ENCODE measurements around the gene CFAP58.
"Not testable (repeated sequence)": the region's sequence is repeated elsewhere in the genome, so short reads cannot be mapped to it uniquely, and the experiment has no call there.

CFAP58 gene

DNA sequence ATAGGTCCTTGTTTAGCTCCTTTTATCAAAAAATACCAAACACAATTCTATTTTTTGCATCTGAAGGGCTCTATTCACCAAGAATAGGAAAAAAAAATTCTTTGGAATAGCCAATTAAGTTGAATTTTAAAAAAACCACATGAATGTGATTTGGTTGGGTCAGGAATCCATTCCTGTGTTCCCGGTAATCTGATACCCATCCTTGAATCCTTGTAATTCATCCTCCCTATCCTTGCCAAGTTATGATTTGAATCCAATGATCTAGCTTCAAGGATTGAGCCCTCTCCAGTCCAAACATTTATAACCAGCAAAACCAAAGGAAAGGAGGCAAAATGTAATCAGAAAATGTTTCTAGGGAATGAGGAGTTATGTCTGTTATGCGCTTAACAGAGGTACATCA is 86.6 kb downstream of the CFAP58 start:
- Mint-ChIP-seq H3K27me3 (ENCODE audit: low read depth) (peaks cover 4% of the 10 kb centered on the region), H3K4me1 (ENCODE audit: low read depth) (no peaks in the 10 kb centered on the region), H3K4me3 (no peak overlapping the region), H3K36me3 (ENCODE audit: low read depth) (no peaks in the 10 kb centered on the region), H3K9me3 (no peaks in the 10 kb centered on the region), H3K27ac (no peak overlapping the region)

DNA sequence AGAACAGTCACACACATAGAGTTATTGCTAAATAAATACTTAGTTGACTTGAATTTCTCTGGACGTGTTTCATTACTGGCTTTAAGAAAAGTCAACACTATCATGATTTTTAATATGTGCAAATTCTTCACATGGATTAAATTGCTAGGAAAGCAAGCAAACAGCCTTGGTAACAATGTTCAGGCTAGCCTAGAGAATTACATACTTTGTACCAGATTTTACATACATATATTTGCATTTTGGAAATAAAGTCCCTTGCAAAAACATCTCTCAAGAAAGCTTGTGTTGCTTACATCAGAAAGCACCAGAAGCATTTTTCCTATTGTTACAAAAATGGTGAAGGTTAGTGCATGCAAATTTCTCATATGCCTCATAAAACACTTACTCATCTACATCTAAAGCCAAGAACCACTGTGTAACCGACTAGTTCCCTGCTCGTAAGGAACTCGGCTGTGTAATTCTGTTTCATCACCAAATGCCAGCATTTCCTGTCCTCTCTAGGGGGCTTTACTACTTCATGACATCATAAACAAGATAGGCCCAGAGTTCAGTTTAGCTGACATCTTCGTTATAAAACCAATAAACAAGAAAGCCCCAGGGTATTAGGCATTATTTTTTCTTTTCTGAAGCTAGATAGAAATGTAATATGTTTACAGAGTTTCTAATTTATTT is 87.8 kb downstream of the CFAP58 start:
- Mint-ChIP-seq H3K4me3 (no peak overlapping the region), H3K27me3 (ENCODE audit: low read depth) (peaks cover 4% of the 10 kb centered on the region), H3K9me3 (no peaks in the 10 kb centered on the region), H3K4me1 (ENCODE audit: low read depth) (no peaks in the 10 kb centered on the region), H3K27ac (no peak overlapping the region), H3K36me3 (ENCODE audit: low read depth) (no peaks in the 10 kb centered on the region)

DNA sequence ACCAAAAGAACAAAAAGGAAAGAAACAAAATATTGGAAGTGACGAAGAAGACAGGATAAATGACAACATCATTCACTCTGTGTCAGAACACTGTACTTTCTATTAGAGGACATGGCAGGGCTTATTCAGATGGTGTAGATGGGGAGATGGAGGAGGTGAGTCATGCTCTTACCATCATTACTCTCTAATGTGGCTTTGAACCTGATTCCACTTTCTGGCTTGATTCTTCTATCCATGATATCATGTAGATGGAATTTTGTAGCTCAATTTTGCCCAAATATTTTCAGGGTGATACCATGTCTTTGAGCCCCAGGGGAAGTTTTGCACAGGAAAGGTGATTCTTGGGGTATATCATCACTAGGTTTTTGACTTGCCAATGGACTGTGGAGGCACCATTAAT is 91.7 kb downstream of the CFAP58 start:
- Mint-ChIP-seq H3K4me1 (ENCODE audit: low read depth) (no peaks in the 10 kb centered on the region), H3K36me3 (ENCODE audit: low read depth) (no peaks in the 10 kb centered on the region)

DNA sequence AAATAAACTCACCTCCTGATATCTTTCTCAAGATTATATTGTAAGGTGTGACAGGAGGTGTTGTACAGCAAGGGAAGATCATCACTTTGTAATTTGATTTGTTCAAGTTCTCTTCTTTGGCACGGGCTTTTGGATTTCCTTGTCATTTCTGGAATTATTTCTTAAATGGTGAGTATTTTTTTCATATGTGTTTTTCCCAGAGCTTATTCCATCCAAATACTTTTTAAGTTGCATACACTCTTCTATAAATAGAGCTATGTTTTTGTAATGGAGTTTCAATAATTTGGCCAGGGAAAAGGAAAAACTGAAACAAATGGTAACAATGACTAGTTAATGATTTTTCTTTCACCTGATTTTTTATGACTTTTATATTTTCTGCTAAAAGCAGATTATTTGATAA is 92.5 kb downstream of the CFAP58 start:
- H3K4me3 Mint-ChIP-seq, result no peak overlapping the region

More for the DNA sequence above, 91.7 kb downstream of the CFAP58 start:
- H3K4me3 Mint-ChIP-seq, result no peak overlapping the region
- no peaks in the 10 kb centered on the region for H3K9me3 Mint-ChIP-seq
- peaks cover 20% of the 10 kb centered on the region for H3K27me3 Mint-ChIP-seq (ENCODE audit: low read depth)
- H3K27ac Mint-ChIP-seq, result no peak overlapping the region

DNA sequence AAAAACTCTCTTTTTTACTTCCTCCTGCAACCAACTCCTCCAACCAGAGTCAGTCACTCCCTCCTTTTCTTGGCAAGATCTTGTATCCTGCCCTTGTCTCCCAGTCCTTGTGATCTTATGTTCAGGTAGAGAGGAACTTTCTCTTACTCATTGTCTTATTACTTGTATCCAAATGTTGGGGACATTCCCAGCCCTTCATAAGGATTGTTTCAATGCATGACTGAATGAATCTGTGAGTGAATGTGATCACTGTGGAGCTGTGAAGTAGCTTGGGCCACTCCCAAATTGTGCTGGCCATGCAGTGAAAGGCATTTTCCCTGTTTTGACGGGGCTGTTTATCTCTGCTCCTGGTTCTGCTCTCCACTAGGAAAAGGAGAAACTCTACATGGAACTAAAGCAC is 93.7 kb downstream of the CFAP58 start:
- Mint-ChIP-seq H3K27ac (no peak overlapping the region), H3K36me3 (ENCODE audit: low read depth) (no peaks in the 10 kb centered on the region), H3K4me1 (ENCODE audit: low read depth) (no peaks in the 10 kb centered on the region), H3K9me3 (no peaks in the 10 kb centered on the region), H3K4me3 (no peak overlapping the region), H3K27me3 (ENCODE audit: low read depth) (peaks cover 20% of the 10 kb centered on the region)

More for the DNA sequence above, 92.5 kb downstream of the CFAP58 start:
- H3K4me1 Mint-ChIP-seq (ENCODE audit: low read depth), result no peaks in the 10 kb centered on the region
- no peak overlapping the region for H3K27ac Mint-ChIP-seq
- H3K9me3 Mint-ChIP-seq, result no peaks in the 10 kb centered on the region
- peaks cover 20% of the 10 kb centered on the region for H3K27me3 Mint-ChIP-seq (ENCODE audit: low read depth)
- no peaks in the 10 kb centered on the region for H3K36me3 Mint-ChIP-seq (ENCODE audit: low read depth)

DNA sequence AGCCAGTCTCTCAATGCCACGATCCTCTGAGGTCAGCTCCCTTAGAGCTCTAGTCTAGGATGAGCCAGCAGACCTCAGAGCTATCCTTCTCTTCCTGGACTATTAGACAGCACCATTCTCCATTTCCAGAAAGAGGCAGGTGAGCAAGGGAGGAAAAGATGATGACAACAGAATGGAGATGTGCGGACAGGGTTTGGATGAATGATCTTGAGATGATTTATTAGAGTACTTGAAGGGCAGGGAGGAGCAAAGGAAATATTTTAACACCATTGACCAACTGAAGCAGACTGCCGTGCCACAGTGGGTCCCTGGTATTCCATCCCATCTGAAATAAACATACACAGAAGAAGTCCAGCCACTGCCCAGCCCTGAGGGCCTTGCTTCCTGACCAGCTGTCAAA is 94.3 kb downstream of the CFAP58 start:
- no peaks in the 10 kb centered on the region for H3K9me3 Mint-ChIP-seq
- no peaks in the 10 kb centered on the region for H3K4me1 Mint-ChIP-seq (ENCODE audit: low read depth)
- no peak overlapping the region for H3K27ac Mint-ChIP-seq
- no peaks in the 10 kb centered on the region for H3K36me3 Mint-ChIP-seq (ENCODE audit: low read depth)
- H3K4me3 Mint-ChIP-seq, result no peak overlapping the region
- peaks cover 20% of the 10 kb centered on the region for H3K27me3 Mint-ChIP-seq (ENCODE audit: low read depth)

DNA sequence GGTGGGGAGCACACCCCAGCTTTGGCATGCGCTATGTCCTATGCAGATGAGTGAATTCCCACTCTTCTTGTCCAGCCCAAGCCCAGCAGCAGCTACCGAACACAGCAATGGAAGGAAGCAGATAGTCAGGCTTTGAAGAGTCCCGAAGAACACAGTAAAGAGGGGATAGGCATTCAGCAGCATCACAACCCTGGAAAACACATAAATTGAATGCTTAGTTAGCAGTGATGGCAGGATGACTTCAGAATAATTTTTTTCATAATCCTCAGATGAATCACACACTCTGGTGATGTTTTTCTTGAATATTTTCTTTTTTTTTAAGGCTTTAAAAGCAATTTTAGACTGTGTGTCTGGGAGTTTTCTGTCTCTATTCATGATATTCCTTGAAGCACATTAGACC is 95.8 kb downstream of the CFAP58 start:
- H3K36me3 Mint-ChIP-seq (ENCODE audit: low read depth), result no peaks in the 10 kb centered on the region
- H3K27me3 Mint-ChIP-seq (ENCODE audit: low read depth), result peaks cover 23% of the 10 kb centered on the region
- no peak overlapping the region for H3K27ac Mint-ChIP-seq
- no peak overlapping the region for H3K4me3 Mint-ChIP-seq
- H3K4me1 Mint-ChIP-seq (ENCODE audit: low read depth), result no peaks in the 10 kb centered on the region
- H3K9me3 Mint-ChIP-seq, result no peaks in the 10 kb centered on the region

DNA sequence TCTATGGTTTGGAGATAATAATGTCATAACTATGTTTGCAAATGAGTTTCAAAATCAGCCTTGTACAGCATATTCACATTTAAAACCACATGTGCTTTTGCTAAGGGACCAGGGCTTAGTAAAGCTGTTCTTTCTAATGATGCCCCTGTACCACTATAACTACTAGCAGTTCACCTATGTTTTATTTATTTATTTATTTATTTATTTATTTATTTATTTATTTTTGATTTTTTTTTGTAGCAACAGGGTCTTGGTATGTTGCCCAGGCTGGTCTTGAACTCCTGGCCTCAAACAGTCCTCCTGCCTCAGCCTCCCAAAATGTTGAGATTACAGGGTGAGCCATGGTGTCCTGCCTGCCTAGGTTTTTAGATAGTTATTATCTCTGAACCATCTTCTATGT is 96.9 kb downstream of the CFAP58 start:
- H3K27ac Mint-ChIP-seq, result no peak overlapping the region
- no peak overlapping the region for H3K4me3 Mint-ChIP-seq
- no peaks in the 10 kb centered on the region for H3K36me3 Mint-ChIP-seq (ENCODE audit: low read depth)
- peaks cover 23% of the 10 kb centered on the region for H3K27me3 Mint-ChIP-seq (ENCODE audit: low read depth)
- no peaks in the 10 kb centered on the region for H3K4me1 Mint-ChIP-seq (ENCODE audit: low read depth)
- no peaks in the 10 kb centered on the region for H3K9me3 Mint-ChIP-seq

DNA sequence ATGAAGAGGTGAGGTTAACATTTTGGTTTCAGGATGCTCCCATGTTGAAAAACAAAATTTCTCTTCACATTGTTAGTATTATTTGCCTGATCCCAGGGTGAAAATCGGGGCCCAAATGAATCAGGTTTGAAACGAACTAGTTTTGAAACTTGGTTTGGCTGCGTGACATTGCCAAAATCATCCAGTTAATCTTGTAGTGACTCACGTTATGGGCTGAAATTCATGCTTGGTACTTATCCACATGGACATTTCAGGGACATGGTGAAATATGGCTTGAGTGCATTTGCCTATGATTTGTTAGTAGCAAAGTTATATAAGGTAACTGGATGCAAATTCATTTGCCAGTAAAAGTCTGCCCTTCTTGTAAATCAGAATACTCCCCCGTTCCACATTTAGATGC is 97.3 kb downstream of the CFAP58 start:
- Mint-ChIP-seq H3K4me3 (no peak overlapping the region), H3K27me3 (ENCODE audit: low read depth) (peaks cover 25% of the 10 kb centered on the region), H3K4me1 (ENCODE audit: low read depth) (no peaks in the 10 kb centered on the region), H3K27ac (no peak overlapping the region), H3K36me3 (ENCODE audit: low read depth) (no peaks in the 10 kb centered on the region), H3K9me3 (no peaks in the 10 kb centered on the region)

DNA sequence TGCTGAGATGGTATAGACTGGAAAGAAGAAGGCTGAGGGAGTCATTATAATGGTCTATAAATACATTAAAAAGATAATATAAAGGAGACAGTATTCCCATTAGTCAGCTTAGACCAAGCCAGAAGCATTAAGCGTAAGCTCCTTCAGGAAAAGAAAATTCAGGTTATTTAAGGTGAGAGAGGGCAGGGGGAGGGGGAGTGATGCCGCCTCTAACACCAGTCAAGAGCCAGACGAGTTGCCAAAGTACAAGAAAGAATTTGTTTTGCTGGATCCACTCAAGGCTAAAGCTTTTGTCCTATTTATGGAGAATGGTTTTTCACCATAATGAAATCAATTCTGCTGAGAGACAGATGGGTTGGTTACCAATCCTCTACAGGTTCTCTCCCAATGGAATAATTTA is 99.3 kb downstream of the CFAP58 start:
- Mint-ChIP-seq H3K4me1 (ENCODE audit: low read depth) (no peaks in the 10 kb centered on the region), H3K4me3 (no peak overlapping the region), H3K27ac (no peak overlapping the region), H3K9me3 (no peaks in the 10 kb centered on the region), H3K36me3 (ENCODE audit: low read depth) (no peaks in the 10 kb centered on the region), H3K27me3 (ENCODE audit: low read depth) (peaks cover 19% of the 10 kb centered on the region)

DNA sequence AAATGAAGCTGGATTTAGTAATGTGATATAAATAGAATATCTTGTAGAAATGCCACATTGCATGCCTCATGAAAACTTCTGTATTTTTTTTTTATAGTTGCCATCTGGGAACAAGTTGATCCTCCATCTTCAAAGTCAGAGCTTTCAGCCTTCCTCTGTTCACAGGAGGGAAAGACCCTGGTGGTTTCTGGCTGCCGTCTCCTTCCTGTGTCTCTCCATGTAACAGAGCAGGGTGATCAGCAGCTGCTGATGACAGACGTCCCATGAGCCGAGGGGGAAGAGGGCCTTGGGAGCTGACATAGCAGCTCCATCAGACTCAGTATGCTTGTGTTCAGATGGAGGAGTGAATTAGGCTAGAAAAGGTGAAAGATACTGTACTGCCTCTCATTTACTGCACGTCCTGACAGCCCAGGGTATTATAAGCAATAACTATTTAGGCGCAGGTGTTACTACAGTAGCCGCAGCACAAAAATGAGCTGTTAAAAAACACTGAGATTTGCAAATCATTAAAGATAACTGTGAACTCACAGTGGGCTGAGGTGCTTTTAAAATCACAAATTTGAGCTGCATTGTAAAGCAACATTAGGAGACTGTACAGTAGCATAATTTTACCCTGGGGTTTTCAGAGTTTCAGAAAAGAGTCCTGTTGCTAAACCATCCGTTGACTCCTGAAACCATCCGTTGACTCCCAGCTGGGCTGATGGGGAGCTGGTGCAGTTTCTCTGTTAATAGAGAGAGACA is 103.3 kb downstream of the CFAP58 start:
- Mint-ChIP-seq H3K4me3 (no peak overlapping the region), H3K4me1 (ENCODE audit: low read depth) (no peaks in the 10 kb centered on the region), H3K9me3 (no peaks in the 10 kb centered on the region), H3K27ac (no peak overlapping the region), H3K36me3 (ENCODE audit: low read depth) (no peaks in the 10 kb centered on the region), H3K27me3 (ENCODE audit: low read depth) (peaks cover 14% of the 10 kb centered on the region)

DNA sequence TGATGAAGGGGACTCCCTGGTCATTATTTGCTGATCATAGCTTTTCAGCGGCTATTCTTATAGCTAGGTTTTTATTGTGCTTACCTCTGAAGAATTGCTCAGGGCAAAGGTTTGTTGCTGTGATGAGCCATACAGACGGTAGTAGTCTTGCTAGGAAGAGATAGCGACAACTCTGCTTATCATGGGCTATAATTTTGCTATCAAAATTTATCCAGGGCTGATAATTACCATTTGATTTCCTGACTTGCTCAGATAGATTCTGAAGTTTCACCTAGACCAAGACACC is 103.9 kb downstream of the CFAP58 start:
- no peaks in the 10 kb centered on the region for H3K9me3 Mint-ChIP-seq
- no peaks in the 10 kb centered on the region for H3K36me3 Mint-ChIP-seq (ENCODE audit: low read depth)
- H3K27ac Mint-ChIP-seq, result no peak overlapping the region
- peaks cover 14% of the 10 kb centered on the region for H3K27me3 Mint-ChIP-seq (ENCODE audit: low read depth)
- no peaks in the 10 kb centered on the region for H3K4me1 Mint-ChIP-seq (ENCODE audit: low read depth)
- no peak overlapping the region for H3K4me3 Mint-ChIP-seq

DNA sequence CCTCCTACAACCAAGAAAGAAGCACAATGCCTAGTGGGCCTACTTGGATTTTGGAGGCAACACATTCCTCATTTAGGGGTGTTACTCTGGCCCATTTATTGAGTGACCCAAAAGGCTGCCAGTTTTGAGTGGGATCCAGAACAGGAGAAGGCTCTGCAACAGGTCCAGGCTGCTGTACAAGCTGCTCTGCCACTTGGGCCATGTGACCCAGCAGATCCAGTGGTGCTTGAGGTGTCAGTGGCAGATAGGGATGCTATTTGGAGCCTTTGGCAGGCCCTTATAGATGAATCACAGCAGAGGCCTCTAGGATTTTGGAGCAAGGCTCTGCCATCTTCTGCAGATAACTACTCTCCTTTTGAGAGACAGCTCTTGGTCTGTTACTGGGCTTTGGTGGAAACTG is 111.9 kb downstream of the CFAP58 start:
- not testable (repeated sequence) for H3K36me3 Mint-ChIP-seq (ENCODE audit: low read depth); H3K4me1 Mint-ChIP-seq (ENCODE audit: low read depth); H3K27me3 Mint-ChIP-seq (ENCODE audit: low read depth); H3K4me3 Mint-ChIP-seq; H3K27ac Mint-ChIP-seq
- H3K9me3 Mint-ChIP-seq, result peaks cover 13% of the 10 kb centered on the region

DNA sequence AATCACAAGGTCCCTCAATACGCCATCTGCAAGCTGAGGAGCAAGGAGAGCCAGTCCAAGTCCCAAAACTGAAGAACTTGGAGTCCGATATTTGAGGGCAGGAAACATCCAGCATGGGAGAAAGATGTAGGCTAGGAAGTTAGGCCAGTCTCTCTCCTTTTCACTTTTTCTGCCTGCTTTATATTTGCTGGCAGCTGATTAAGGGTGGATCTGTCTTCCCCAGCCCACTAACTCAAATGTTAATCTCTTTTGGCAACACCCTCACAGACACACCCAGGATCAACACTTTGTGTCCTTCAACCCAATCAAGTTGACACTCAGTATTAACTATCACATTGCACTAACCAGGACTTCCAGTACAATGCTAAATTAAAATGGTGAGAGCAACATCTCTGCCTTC is 115.2 kb downstream of the CFAP58 start:
- not testable (repeated sequence) for H3K27ac Mint-ChIP-seq; H3K9me3 Mint-ChIP-seq; H3K4me3 Mint-ChIP-seq; H3K4me1 Mint-ChIP-seq (ENCODE audit: low read depth); H3K36me3 Mint-ChIP-seq (ENCODE audit: low read depth)
- peaks cover 13% of the 10 kb centered on the region for H3K27me3 Mint-ChIP-seq (ENCODE audit: low read depth)

DNA sequence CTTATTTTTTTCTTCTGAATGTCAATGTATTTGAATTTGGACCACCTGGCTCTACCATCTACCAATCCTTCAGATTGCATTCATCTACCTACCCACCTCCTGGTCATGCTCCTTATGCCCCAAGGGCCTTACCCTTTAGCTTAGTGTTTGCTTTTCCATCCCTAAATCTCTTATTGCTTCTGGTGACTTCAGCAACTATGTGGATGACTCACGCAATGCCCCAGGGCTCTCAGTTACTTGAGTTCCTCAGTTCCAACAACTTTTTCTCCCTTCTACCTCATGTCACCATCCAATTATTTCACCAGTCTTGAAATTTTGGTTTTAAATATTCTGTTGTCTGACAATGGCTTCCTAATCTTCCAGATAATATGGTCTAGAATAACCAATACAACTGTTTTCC is 118.9 kb downstream of the CFAP58 start:
- H3K4me1 Mint-ChIP-seq (ENCODE audit: low read depth), result no peaks in the 10 kb centered on the region
- H3K27me3 Mint-ChIP-seq (ENCODE audit: low read depth), result peaks cover 17% of the 10 kb centered on the region
- no peaks in the 10 kb centered on the region for H3K36me3 Mint-ChIP-seq (ENCODE audit: low read depth)
- H3K9me3 Mint-ChIP-seq, result no peaks in the 10 kb centered on the region
- no peak overlapping the region for H3K4me3 Mint-ChIP-seq
- no peak overlapping the region for H3K27ac Mint-ChIP-seq

Data from T-helper 1 cell treated with Interleukin-12 subunit alpha and Interleukin-12 subunit beta and Interleukin-4 antibody, amounts not matched to agents 30 μg/mL and 1 μg/mL, for 36 hours (primary cell).